HCT116 (cell line): ENCODE data around the gene UROD. TPM values are rescaled to one million over a fixed set of nuclear protein-coding genes. Genes with fewer than 3 reads are reported as not detected.

Experiments used
- ATAC-seq: fragments of 200-7000 bp; cut with Tn5 transposase; 2 replicates; pipeline ENCODE4 v1.9.1; 2020; ENCODE audit warnings: mild to moderate bottlenecking, moderate library complexity
- BruUV-seq: library from RNA; stranded (reverse); fragments of 400-500 nt; replicated peaks from 2 replicates; lab custom pipeline; 2021; lab: Mats Ljungman, UMichigan
- CTCF ChIA-PET: fragments of 300-600 bp; sonication (Branson Sonifier 250); formaldehyde crosslinking; loops from one replicate; lab custom pipeline; 2021; ENCODE audit warnings: antibody characterized with exemption; lab: Charles Lee
- POLR2A ChIA-PET: fragments of 300-600, 350-600 bp; sonication (Branson Sonifier 250); formaldehyde crosslinking; loops from one replicate; lab custom pipeline; 2021; ENCODE audit warnings: antibody characterized with exemption; lab: Charles Lee
- RAD21 ChIA-PET, 2 experiments: fragments of 300-600 bp; sonication (Branson Sonifier 250); formaldehyde crosslinking; loops; one replicate each; lab custom pipeline; 2023; ENCODE audit warnings: low total read pairs in 2 of 2; ENCODE audit not compliant: uncharacterized antibody in 2 of 2, unreplicated experiment in 2 of 2, low non-redundant PET in 1 of 2; lab: Charles Lee
- DNase-seq: peaks from one replicate; pipeline ENCODE4 v3.0.0-alpha.2; 2010; ENCODE audit warnings: low read depth, low spot score
- H2AFZ ChIP-seq: fragments of 200-600 bp; shearing (Covaris generic), sonication (generic); 2 replicates; pipeline ENCODE4 v1.6.1; 2017; ENCODE audit warnings: low read depth, mixed run types, mixed read lengths, antibody characterized with exemption, low read length; ENCODE audit not compliant: poor library complexity, severe bottlenecking
- H3K27ac ChIP-seq: 2 replicates; pipeline ENCODE4 v1.5.1; 2012; ENCODE audit warnings: low read depth, low read length
- H3K27me3 ChIP-seq: fragments of 200-600 bp; sonication (generic); 2 replicates; pipeline ENCODE4 v1.6.1; 2016; ENCODE audit warnings: mixed run types, low read length, mixed read lengths; ENCODE audit not compliant: insufficient read depth
- H3K36me3 ChIP-seq, 2 experiments: fragments of 200-500 bp in 1 of 2; fragments of 200-600 bp in 1 of 2; sonication (Bioruptor generic) in 1 of 2; sonication (generic) in 1 of 2; 2 replicates each; pipeline versions ENCODE4 v1.5.1 to v1.6.1; 2014 to 2016; ENCODE audit warnings: low read length in 2 of 2, inconsistent platforms in 1 of 2, mixed read lengths in 1 of 2, mixed run types in 1 of 2; ENCODE audit not compliant: insufficient read depth in 2 of 2, control insufficient read depth in 1 of 2
- H3K4me1 ChIP-seq, 2 experiments: fragments of 200-600 bp in 1 of 2; sonication (generic) in 1 of 2; 2 replicates each; pipeline versions ENCODE4 v1.5.1 to v1.6.1; 2012 to 2017; ENCODE audit warnings: low read length in 2 of 2, inconsistent platforms in 1 of 2, mild to moderate bottlenecking in 1 of 2, mixed read lengths in 1 of 2, mixed run types in 1 of 2, moderate library complexity in 1 of 2; ENCODE audit not compliant: insufficient read depth in 2 of 2, control insufficient read depth in 1 of 2
- H3K4me2 ChIP-seq: fragments of 200-600 bp; sonication (generic); 2 replicates; pipeline ENCODE4 v1.6.1; 2017; ENCODE audit warnings: mixed run types, low read length, mixed read lengths
- H3K4me3 ChIP-seq, 2 experiments: fragments of 200-600 bp in 1 of 2; sonication (generic) in 1 of 2; replicated peaks in 1 of 2; 2 replicates each; pipeline ENCODE4 v1.5.1; 2011 to 2016; ENCODE audit warnings: low read length in 2 of 2, control low read depth in 1 of 2, low read depth in 1 of 2, mild to moderate bottlenecking in 1 of 2, mixed read lengths in 1 of 2, mixed run types in 1 of 2
- H3K79me2 ChIP-seq: fragments of 200-600 bp; sonication (generic); 2 replicates; pipeline ENCODE4 v1.6.1; 2017; ENCODE audit warnings: mild to moderate bottlenecking, mixed run types, low read length, moderate library complexity, mixed read lengths; ENCODE audit not compliant: insufficient read depth
- H3K9ac ChIP-seq: fragments of 200-600 bp; sonication (generic); 2 replicates; pipeline ENCODE4 v1.6.1; 2016; ENCODE audit warnings: low read length, mixed read lengths
- H3K9me2 ChIP-seq: fragments of 200-600 bp; sonication (generic), shearing (Covaris generic); 2 replicates; pipeline ENCODE4 v1.6.1; 2017; ENCODE audit warnings: mixed run types, mild to moderate bottlenecking, moderate library complexity; ENCODE audit not compliant: insufficient read depth
- H3K9me3 ChIP-seq, 2 experiments: fragments of 200-500 bp in 1 of 2; fragments of 200-600 bp in 1 of 2; sonication (Bioruptor generic) in 1 of 2; sonication (generic) in 1 of 2; 2 replicates each; pipeline ENCODE4 v1.6.1; 2014 to 2017; ENCODE audit warnings: low read length in 2 of 2, mixed read lengths in 2 of 2, inconsistent platforms in 1 of 2, low read depth in 1 of 2, mild to moderate bottlenecking in 1 of 2, mixed run types in 1 of 2, moderate library complexity in 1 of 2; ENCODE audit not compliant: control insufficient read depth in 1 of 2, insufficient read depth in 1 of 2
- H4K20me1 ChIP-seq: fragments of 200-600 bp; sonication (generic), shearing (Covaris generic); 2 replicates; pipeline ENCODE4 v1.6.1; 2017; ENCODE audit warnings: mixed run types, mild to moderate bottlenecking, moderate library complexity; ENCODE audit not compliant: insufficient read depth
- CBX3 ChIP-seq: IDR thresholded peaks from 2 replicates; pipeline ENCODE4 v1.6.1; 2012; ENCODE audit warnings: low read depth
- CEBPB ChIP-seq: IDR thresholded peaks from 2 replicates; pipeline ENCODE4 v1.6.1; 2012; ENCODE audit warnings: low read depth
- EGR1 ChIP-seq: IDR thresholded peaks from 2 replicates; pipeline ENCODE4 v1.6.1; 2012; ENCODE audit warnings: low read depth
- ELF1 ChIP-seq: IDR thresholded peaks from 2 replicates; pipeline ENCODE4 v1.6.1; 2012; ENCODE audit warnings: low read depth, borderline replicate concordance
- EZH2 ChIP-seq: fragments of 200-600 bp; sonication (generic); IDR thresholded peaks from 2 replicates; pipeline ENCODE4 v1.6.1; 2017; ENCODE audit warnings: antibody characterized with exemption, mixed run types
- FOSL1 ChIP-seq: IDR thresholded peaks from 2 replicates; pipeline ENCODE4 v1.6.1; 2012; ENCODE audit warnings: low read depth
- JUND ChIP-seq: IDR thresholded peaks from 2 replicates; pipeline ENCODE4 v1.6.1; 2012
- POLR2A ChIP-seq: IDR thresholded peaks from 2 replicates; pipeline ENCODE4 v1.7.0; 2011; ENCODE audit warnings: borderline replicate concordance; ENCODE audit not compliant: insufficient read depth, insufficient read length; ENCODE audit errors: extremely low read depth
- POLR2AphosphoS5 ChIP-seq: IDR thresholded peaks from 2 replicates; pipeline ENCODE4 v1.6.1; 2011; ENCODE audit warnings: mild to moderate bottlenecking, low read depth, low read length, moderate library complexity
- RAD21 ChIP-seq: IDR thresholded peaks from 2 replicates; pipeline ENCODE4 v1.6.1; 2012; ENCODE audit warnings: low read depth, mild to moderate bottlenecking
- SIN3A ChIP-seq: IDR thresholded peaks from 2 replicates; pipeline ENCODE4 v1.6.1; 2012; ENCODE audit warnings: low read depth
- SP1 ChIP-seq: IDR thresholded peaks from 2 replicates; pipeline ENCODE4 v1.6.1; 2012; ENCODE audit warnings: low read depth
- SRF ChIP-seq: IDR thresholded peaks from 2 replicates; pipeline ENCODE4 v1.6.1; 2012; ENCODE audit warnings: low read depth
- YY1 ChIP-seq: IDR thresholded peaks from 2 replicates; pipeline ENCODE4 v1.6.1; 2011; ENCODE audit warnings: low read length, low read depth, moderate library complexity, mild to moderate bottlenecking; ENCODE audit not compliant: insufficient replicate concordance; ENCODE audit errors: extremely low read depth
- ZFX ChIP-seq: fragments of 450-650 bp; IDR thresholded peaks from 2 replicates; pipeline ENCODE4 v1.6.1; 2017
- ZNF274 ChIP-seq: fragments of 200-500 bp; sonication (Bioruptor generic); IDR thresholded peaks from 2 replicates; pipeline ENCODE4 v1.6.1; 2014; ENCODE audit warnings: mild to moderate bottlenecking, low read depth, low read length, inconsistent platforms
- intact Hi-C: fragments of 100-400 bp; cut with micrococcal nuclease; formaldehyde crosslinking; loops from 2 replicates; pipeline ENCODE4 v1.10.0; 2022
- total RNA-seq: library from RNA; stranded (reverse); gene quantifications from one replicate; pipeline ENCODE4 v1.2.1, GENCODE V29; 2021; ENCODE audit not compliant: unreplicated experiment
- TF ChIP-seq, protein P1 (sequence below): IDR thresholded peaks from 2 replicates; pipeline ENCODE4 v1.6.1; 2012; ENCODE audit warnings: low read depth
- TF ChIP-seq, protein P2 (sequence below): IDR thresholded peaks from 2 replicates; pipeline ENCODE4 v1.6.1; 2012
- TF ChIP-seq, protein P3 (sequence below): IDR thresholded peaks from 2 replicates; pipeline ENCODE4 v1.6.1; 2012

The UROD gene
- total RNA-seq, 1 experiment from 2014 or later = 73.7 TPM

DNA sequence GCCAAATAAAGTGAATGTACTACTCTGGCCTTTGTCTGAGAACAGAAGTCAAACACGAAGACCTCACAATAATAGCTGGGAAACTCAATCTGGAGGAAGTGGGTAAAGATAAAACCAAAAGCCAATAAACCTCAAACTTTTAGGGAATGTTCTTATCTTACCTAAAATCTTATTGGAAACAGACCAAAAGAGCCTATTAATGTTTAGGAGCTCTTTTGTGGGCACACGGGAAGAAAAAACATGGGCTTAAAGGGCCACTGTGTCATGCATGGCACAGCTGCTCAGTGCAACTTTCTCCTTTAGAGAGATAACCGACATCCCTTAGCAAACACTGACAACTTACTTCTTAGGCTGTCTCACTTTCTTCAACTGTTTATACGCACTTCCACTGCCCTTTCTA is 41.7 kb upstream of the UROD start (continued):
- TF ChIP-seq, protein P1, sequence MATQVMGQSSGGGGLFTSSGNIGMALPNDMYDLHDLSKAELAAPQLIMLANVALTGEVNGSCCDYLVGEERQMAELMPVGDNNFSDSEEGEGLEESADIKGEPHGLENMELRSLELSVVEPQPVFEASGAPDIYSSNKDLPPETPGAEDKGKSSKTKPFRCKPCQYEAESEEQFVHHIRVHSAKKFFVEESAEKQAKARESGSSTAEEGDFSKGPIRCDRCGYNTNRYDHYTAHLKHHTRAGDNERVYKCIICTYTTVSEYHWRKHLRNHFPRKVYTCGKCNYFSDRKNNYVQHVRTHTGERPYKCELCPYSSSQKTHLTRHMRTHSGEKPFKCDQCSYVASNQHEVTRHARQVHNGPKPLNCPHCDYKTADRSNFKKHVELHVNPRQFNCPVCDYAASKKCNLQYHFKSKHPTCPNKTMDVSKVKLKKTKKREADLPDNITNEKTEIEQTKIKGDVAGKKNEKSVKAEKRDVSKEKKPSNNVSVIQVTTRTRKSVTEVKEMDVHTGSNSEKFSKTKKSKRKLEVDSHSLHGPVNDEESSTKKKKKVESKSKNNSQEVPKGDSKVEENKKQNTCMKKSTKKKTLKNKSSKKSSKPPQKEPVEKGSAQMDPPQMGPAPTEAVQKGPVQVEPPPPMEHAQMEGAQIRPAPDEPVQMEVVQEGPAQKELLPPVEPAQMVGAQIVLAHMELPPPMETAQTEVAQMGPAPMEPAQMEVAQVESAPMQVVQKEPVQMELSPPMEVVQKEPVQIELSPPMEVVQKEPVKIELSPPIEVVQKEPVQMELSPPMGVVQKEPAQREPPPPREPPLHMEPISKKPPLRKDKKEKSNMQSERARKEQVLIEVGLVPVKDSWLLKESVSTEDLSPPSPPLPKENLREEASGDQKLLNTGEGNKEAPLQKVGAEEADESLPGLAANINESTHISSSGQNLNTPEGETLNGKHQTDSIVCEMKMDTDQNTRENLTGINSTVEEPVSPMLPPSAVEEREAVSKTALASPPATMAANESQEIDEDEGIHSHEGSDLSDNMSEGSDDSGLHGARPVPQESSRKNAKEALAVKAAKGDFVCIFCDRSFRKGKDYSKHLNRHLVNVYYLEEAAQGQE = no peak
- TF ChIP-seq ZFX (no peak), SIN3A (no peak), EZH2 (no peak), ELF1 (no peak), EGR1 (no peak), SRF (no peak), CEBPB (no peak), JUND (no peak), POLR2AphosphoS5 (no peak), CBX3 (no peak), POLR2A (no peak)
- TF ChIP-seq, protein P2, sequence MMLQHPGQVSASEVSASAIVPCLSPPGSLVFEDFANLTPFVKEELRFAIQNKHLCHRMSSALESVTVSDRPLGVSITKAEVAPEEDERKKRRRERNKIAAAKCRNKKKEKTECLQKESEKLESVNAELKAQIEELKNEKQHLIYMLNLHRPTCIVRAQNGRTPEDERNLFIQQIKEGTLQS = no peak

DNA sequence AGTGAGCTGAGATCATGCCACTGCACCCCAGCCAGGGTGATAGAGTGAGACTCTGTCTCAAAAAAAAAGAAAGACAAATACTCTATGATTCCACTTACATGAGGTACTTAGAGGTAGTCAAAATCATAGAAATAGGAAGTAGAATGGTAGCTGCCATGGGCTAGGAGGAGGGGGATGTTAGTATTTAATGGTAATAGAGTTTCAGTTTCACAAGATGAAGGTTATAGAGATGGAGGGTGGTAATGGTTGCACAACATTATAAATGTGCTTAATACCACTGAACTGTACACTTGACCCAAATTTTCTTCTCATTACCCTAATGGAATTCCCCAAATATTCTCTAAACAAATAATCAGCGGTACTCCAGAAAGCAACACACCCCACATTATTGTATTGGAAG is 38.4 kb upstream of the UROD start:
- H3K79me2 ChIP-seq = no peaks in the 10 kb centered on the region; the same call in 1 of the 2 replicates
- H3K4me2 ChIP-seq = no peak overlapping the region
- H3K27me3 ChIP-seq = no peaks in the 10 kb centered on the region
- no peak overlapping the region for H3K9ac ChIP-seq
- peaks cover 7 to 15% of the 10 kb centered on the region in 2 experiments; a peak in 3 of 4 replicates for H3K36me3 ChIP-seq
- no peak for DNase-seq
- no peaks in the 10 kb centered on the region for H3K9me3 ChIP-seq
- H3K4me3 ChIP-seq = no peak overlapping the region
- no peak overlapping the region for H3K27ac ChIP-seq
- no peak overlapping the region for H2AFZ ChIP-seq
- H4K20me1 ChIP-seq = no peaks in the 10 kb centered on the region
- ChIA-PET RAD21 (no interaction called here), CTCF (no interaction called here), POLR2A (no interaction called here)
- peaks cover 4 to 6% of the 10 kb centered on the region in 2 experiments; a peak in 3 of 4 replicates for H3K4me1 ChIP-seq
- H3K9me2 ChIP-seq = no peaks in the 10 kb centered on the region
- intact Hi-C loops = no loop called here
- BruUV-seq = no TSS peak
- ATAC-seq = no peak
- no peak for TF ChIP-seq ELF1
- no peak for TF ChIP-seq SRF
- no peak for TF ChIP-seq EGR1
- no peak for TF ChIP-seq ZNF274
- no peak for TF ChIP-seq JUND
- no peak for TF ChIP-seq SP1
- TF ChIP-seq, protein P2 = no peak
- no peak for TF ChIP-seq FOSL1
- TF ChIP-seq YY1 = no peak
- TF ChIP-seq RAD21 = no peak
- TF ChIP-seq CBX3 = no peak
- no peak for TF ChIP-seq EZH2
- no peak for TF ChIP-seq SIN3A
- TF ChIP-seq ZFX = no peak
- TF ChIP-seq, protein P1 = no peak
- TF ChIP-seq, protein P3, sequence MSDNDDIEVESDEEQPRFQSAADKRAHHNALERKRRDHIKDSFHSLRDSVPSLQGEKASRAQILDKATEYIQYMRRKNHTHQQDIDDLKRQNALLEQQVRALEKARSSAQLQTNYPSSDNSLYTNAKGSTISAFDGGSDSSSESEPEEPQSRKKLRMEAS = no peak
